Measurements from ENCODE around the gene HS6ST3.
"Not testable (repeated sequence)": the region's sequence is repeated elsewhere in the genome, so short reads cannot be mapped to it uniquely, and the experiment has no call there.

HS6ST3 gene

GRCh38 chr13:96089749-96090239, at the start of gene HS6ST3:
TSS of gene HS6ST3 (plus strand) at chr13:96090107.
- no peak for DNase-seq (ENCODE audit: low read depth in 2 of 2)

- no peak for DNase-seq (ENCODE audit: low read depth in 2 of 2)
Measured at GRCh38 chr13:96041326-96042110, 48.4 kb upstream of the HS6ST3 start.

GRCh38 chr13:96044238-96044637, 45.7 kb upstream of the HS6ST3 start:
- no peak for DNase-seq (ENCODE audit: low read depth in 2 of 2)

- not testable (repeated sequence) for DNase-seq (ENCODE audit: low read depth in 2 of 2)
Measured at GRCh38 chr13:96046449-96047126, 43.3 kb upstream of the HS6ST3 start.

GRCh38 chr13:96050955-96051354, 39.0 kb upstream of the HS6ST3 start:
- not testable (repeated sequence) for DNase-seq (ENCODE audit: low read depth in 2 of 2)

- DNase-seq (ENCODE audit: low read depth in 2 of 2): not testable (repeated sequence)
Measured at GRCh38 chr13:96051491-96051890, 38.4 kb upstream of the HS6ST3 start.

GRCh38 chr13:96051946-96052345, 38.0 kb upstream of the HS6ST3 start:
- not testable (repeated sequence) for DNase-seq (ENCODE audit: low read depth in 2 of 2)

- no peak for DNase-seq (ENCODE audit: low read depth in 2 of 2)
Measured at GRCh38 chr13:96052656-96053002, 37.3 kb upstream of the HS6ST3 start.

GRCh38 chr13:96053003-96053703, 36.8 kb upstream of the HS6ST3 start, which contains the start of gene UGGT2:
TSS of gene UGGT2 (minus strand) at chr13:96053401. CDS start at chr13:96053312, 89 bp downstream.
- DNase-seq (ENCODE audit: low read depth in 2 of 2): no peak

- DNase-seq (ENCODE audit: low read depth in 2 of 2): no peak
Measured at GRCh38 chr13:96065849-96066248, 24.1 kb upstream of the HS6ST3 start.

GRCh38 chr13:96068729-96069128, 21.2 kb upstream of the HS6ST3 start:
- DNase-seq (ENCODE audit: low read depth in 2 of 2): no peak

GRCh38 chr13:96071504-96071903, 18.4 kb upstream of the HS6ST3 start:
- DNase-seq (ENCODE audit: low read depth in 2 of 2): no peak

GRCh38 chr13:96072392-96072791, 17.5 kb upstream of the HS6ST3 start:
- DNase-seq (ENCODE audit: low read depth in 2 of 2): no peak

GRCh38 chr13:96075953-96076543, 13.9 kb upstream of the HS6ST3 start:
- DNase-seq (ENCODE audit: low read depth in 2 of 2): no peak

GRCh38 chr13:96080676-96081075, 9.2 kb upstream of the HS6ST3 start:
- no peak for DNase-seq (ENCODE audit: low read depth in 2 of 2)

- no peak for DNase-seq (ENCODE audit: low read depth in 2 of 2)
Measured at GRCh38 chr13:96081888-96082287, 8.0 kb upstream of the HS6ST3 start.

GRCh38 chr13:96082640-96083039, 7.3 kb upstream of the HS6ST3 start:
- DNase-seq (ENCODE audit: low read depth in 2 of 2): no peak

- DNase-seq (ENCODE audit: low read depth in 2 of 2): no peak
Measured at GRCh38 chr13:96086736-96087135, 3.2 kb upstream of the HS6ST3 start.

- DNase-seq (ENCODE audit: low read depth in 2 of 2): no peak
Measured at GRCh38 chr13:96089139-96089538, 768 bp upstream of the HS6ST3 start.

- DNase-seq (ENCODE audit: low read depth in 2 of 2): no peak
Measured at GRCh38 chr13:96090240-96091101, 564 bp downstream of the HS6ST3 start.

Measured in stimulated activated CD8-positive, alpha-beta memory T cell treated with anti-CD3 and anti-CD28 coated beads, Interleukin-7, amount 100 ng/mL, for 1 hour (primary cell).